Caco-2 (cell line): Measurements from ENCODE around the gene GNAS-AS1. TPM values are rescaled to one million over a fixed set of nuclear protein-coding genes. Genes with fewer than 3 reads are reported as not detected.

Experiments used
- BruUV-seq: library from RNA; stranded (reverse); fragments of 400-500 nt; replicated peaks from 2 replicates; lab custom pipeline; 2021; lab: Mats Ljungman, UMichigan
- CTCF ChIA-PET: fragments of 300-600 bp; sonication (Branson Sonifier 250); formaldehyde crosslinking; loops from one replicate; lab custom pipeline; 2022; ENCODE audit warnings: antibody characterized with exemption; lab: Charles Lee
- POLR2A ChIA-PET: fragments of 300-600 bp; sonication (Branson Sonifier 250); formaldehyde crosslinking; loops from one replicate; lab custom pipeline; 2022; ENCODE audit warnings: antibody characterized with exemption; lab: Charles Lee
- DNase-seq, 2 experiments: peaks; one replicate each; pipeline versions ENCODE4 v3.0.0 to v3.0.0-alpha.2; 2020 to 2022
- H3K27me3 ChIP-seq: replicated peaks from 2 replicates; pipeline ENCODE4 v1.6.0; 2011; ENCODE audit warnings: low read length; ENCODE audit not compliant: control insufficient read depth, insufficient read depth
- H3K36me3 ChIP-seq: 2 replicates; pipeline ENCODE4 v1.5.1; 2011; ENCODE audit warnings: low read length; ENCODE audit not compliant: control insufficient read depth, insufficient read depth
- H3K4me1 ChIP-seq: fragments of 250-450 bp; sonication (Bioruptor Pico); 2 replicates; pipeline ENCODE4 v1.5.1; 2020; ENCODE audit warnings: mild to moderate bottlenecking
- H3K4me3 ChIP-seq: 2 replicates; pipeline ENCODE4 v1.5.1; 2011; ENCODE audit warnings: low read depth, mild to moderate bottlenecking, control low read depth, low read length
- H3K9me3 ChIP-seq: fragments of 250-450 bp; sonication (Bioruptor Pico); 2 replicates; pipeline ENCODE4 v1.5.1; 2020; ENCODE audit warnings: mild to moderate bottlenecking, moderate library complexity
- H3K27ac Mint-ChIP-seq: one replicate; pipeline ENCODE4 v1.8.0; 2022; ENCODE audit warnings: mixed read lengths; ENCODE audit not compliant: unreplicated experiment
- H3K27me3 Mint-ChIP-seq: one replicate; pipeline ENCODE4 v1.8.0; 2022; ENCODE audit warnings: mixed read lengths; ENCODE audit not compliant: insufficient read depth, unreplicated experiment
- H3K36me3 Mint-ChIP-seq: one replicate; pipeline ENCODE4 v1.8.0; 2022; ENCODE audit warnings: mild to moderate bottlenecking, mixed read lengths; ENCODE audit not compliant: insufficient read depth, unreplicated experiment
- H3K4me1 Mint-ChIP-seq: one replicate; pipeline ENCODE4 v1.8.0; 2022; ENCODE audit warnings: low read depth, mixed read lengths; ENCODE audit not compliant: unreplicated experiment
- H3K4me3 Mint-ChIP-seq: one replicate; pipeline ENCODE4 v1.8.0; 2022; ENCODE audit warnings: mild to moderate bottlenecking, moderate library complexity, mixed read lengths; ENCODE audit not compliant: unreplicated experiment
- H3K9me3 Mint-ChIP-seq: one replicate; pipeline ENCODE4 v1.8.0; 2022; ENCODE audit warnings: mixed read lengths; ENCODE audit not compliant: unreplicated experiment
- CTCF ChIP-seq, 2 experiments: fragments of 200-600 bp in 1 of 2; IDR thresholded peaks; 1 replicate in 1 of 2; 2 replicates in 1 of 2; pipeline versions ENCODE4 v1.5.1 to v1.8.0; 2011 to 2022; ENCODE audit warnings: antibody characterized with exemption in 1 of 2, control low read depth in 1 of 2, inconsistent platforms in 1 of 2, low read depth in 1 of 2, low read length in 1 of 2, mild to moderate bottlenecking in 1 of 2, moderate library complexity in 1 of 2; ENCODE audit not compliant: insufficient read depth in 1 of 2, severe bottlenecking in 1 of 2, unreplicated experiment in 1 of 2
- intact Hi-C: fragments of 100-400 bp; cut with micrococcal nuclease; formaldehyde crosslinking; loops from one replicate; pipeline ENCODE4 v1.10.0; 2022; ENCODE audit not compliant: unreplicated experiment
- total RNA-seq: library from RNA; stranded (reverse); gene quantifications from 2 replicates; pipeline ENCODE4 v1.2.3, GENCODE V29; 2022

The GNAS-AS1 gene
- total RNA-seq, 1 experiment from 2014 or later: 5.1 TPM

- TF ChIP-seq CTCF (IDR thresholded peaks at IDR 0.05; ENCODE audit: insufficient read depth in 1 of 2, low read depth in 1 of 2, low read length in 1 of 2, severe bottlenecking in 1 of 2, unreplicated experiment in 1 of 2): no peak
- Mint-ChIP-seq H3K36me3 (no peaks in the 10 kb centered on the region), H3K9me3 (no peaks in the 10 kb centered on the region), H3K4me1 (no peaks in the 10 kb centered on the region), H3K27ac (no peak overlapping the region), H3K27me3 (peaks cover 10% of the 10 kb centered on the region), H3K4me3 (no peak overlapping the region)
- Histone ChIP-seq H3K9me3 (peaks cover 21% of the 10 kb centered on the region), H3K4me3 (no peak overlapping the region), H3K36me3 (no peaks in the 10 kb centered on the region), H3K4me1 (peaks cover 8% of the 10 kb centered on the region), H3K27me3 (no peaks in the 10 kb centered on the region)
- BruUV-seq: no TSS peak
- CTCF ChIA-PET: no interaction called here
- POLR2A ChIA-PET: no interaction called here
- no peak for DNase-seq
- intact Hi-C loops: no loop called here
Measured at GRCh38 chr20:58819921-58820320, 30.8 kb downstream of the GNAS-AS1 start.

DNA sequence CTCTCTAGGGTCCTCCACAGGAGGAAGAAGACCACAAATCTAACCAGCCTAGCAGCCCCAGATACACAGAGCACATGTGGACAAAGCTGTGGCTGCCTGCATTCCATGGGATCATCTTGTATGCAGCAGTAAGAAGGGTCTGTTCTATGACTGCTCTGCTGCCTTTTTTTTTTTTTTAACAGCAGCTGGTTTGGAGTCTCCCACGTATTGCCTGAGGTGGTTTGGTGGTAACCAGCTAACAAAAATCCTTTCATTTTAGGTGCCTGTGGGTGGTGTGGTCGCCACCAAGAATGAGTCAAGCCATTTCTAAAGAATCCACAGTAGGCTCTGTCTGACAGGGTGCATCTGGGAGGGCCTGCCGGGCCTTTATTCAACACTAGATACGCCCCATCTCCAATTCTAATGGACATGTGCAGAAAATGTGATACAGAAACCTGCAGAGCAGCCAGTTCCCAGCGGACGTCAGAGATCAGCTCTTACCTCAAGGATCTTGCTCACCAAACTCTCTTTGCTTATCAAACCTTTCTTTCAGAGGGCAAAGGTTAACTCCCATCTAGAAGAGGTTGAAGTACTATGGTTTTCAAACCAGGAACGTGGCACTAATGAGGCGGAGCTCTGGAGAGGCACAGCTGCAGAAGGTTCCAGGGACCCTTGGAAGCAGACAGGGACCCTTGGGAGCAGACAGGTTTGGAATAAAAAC is 32.0 kb downstream of the GNAS-AS1 start:
- TF ChIP-seq CTCF (IDR thresholded peaks at IDR 0.05; ENCODE audit: insufficient read depth in 1 of 2, low read depth in 1 of 2, low read length in 1 of 2, severe bottlenecking in 1 of 2, unreplicated experiment in 1 of 2): no peak
- peaks cover 8% of the 10 kb centered on the region for H3K4me1 ChIP-seq
- no peaks in the 10 kb centered on the region; the same call in 1 of the 2 replicates for H3K27me3 ChIP-seq
- Mint-ChIP-seq H3K9me3 (no peaks in the 10 kb centered on the region), H3K27ac (no peak overlapping the region), H3K4me3 (no peak overlapping the region), H3K4me1 (no peaks in the 10 kb centered on the region), H3K36me3 (no peaks in the 10 kb centered on the region), H3K27me3 (peaks cover 8% of the 10 kb centered on the region)
- H3K36me3 ChIP-seq: no peaks in the 10 kb centered on the region
- intact Hi-C loops: no loop called here
- DNase-seq: no peak
- H3K9me3 ChIP-seq: peaks cover 21% of the 10 kb centered on the region
- ChIA-PET CTCF (interaction anchor here (0.6 to 1.2 kb wide), 4 partner anchors 18 to 1076 kb away, joined by 3 to 6 read pairs (median 4); no protein-coding TSS in a partner anchor), POLR2A (no interaction called here)
- no TSS peak for BruUV-seq
- H3K4me3 ChIP-seq: no peak overlapping the region

DNA sequence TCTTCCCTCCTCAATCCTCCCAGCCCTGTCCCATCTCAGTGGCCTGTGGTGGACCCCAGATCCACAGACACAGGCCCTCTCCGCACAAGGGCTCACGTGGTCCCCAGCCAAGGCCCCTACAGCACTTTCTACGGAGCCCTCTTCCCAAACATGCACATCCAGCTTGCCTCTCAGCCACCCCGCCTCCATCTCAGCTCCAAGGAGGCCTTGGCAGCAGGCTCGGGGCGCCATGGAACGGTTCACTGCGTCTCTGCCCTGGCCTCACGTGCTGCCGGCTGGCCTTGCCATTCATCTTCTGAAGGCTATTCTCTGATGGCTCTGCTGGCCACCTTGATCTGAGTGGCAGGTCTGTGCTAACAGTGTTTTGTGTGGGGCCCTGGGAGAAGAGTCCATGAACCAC is 33.0 kb downstream of the GNAS-AS1 start:
- Histone ChIP-seq H3K4me1 (peaks cover 8% of the 10 kb centered on the region), H3K27me3 (no peaks in the 10 kb centered on the region; the same call in 1 of the 2 replicates), H3K4me3 (no peak overlapping the region), H3K9me3 (peaks cover 21% of the 10 kb centered on the region), H3K36me3 (no peaks in the 10 kb centered on the region)
- intact Hi-C loops: no loop called here
- CTCF ChIA-PET: interaction anchor here (1.2 kb wide), 1 partner anchor 19 kb away, joined by 3 read pairs; no protein-coding TSS in a partner anchor
- Mint-ChIP-seq H3K27ac (no peak overlapping the region), H3K4me3 (no peak overlapping the region), H3K36me3 (no peaks in the 10 kb centered on the region), H3K4me1 (no peaks in the 10 kb centered on the region), H3K27me3 (peaks cover 14% of the 10 kb centered on the region), H3K9me3 (no peaks in the 10 kb centered on the region)
- TF ChIP-seq CTCF (IDR thresholded peaks at IDR 0.05; ENCODE audit: insufficient read depth in 1 of 2, low read depth in 1 of 2, low read length in 1 of 2, severe bottlenecking in 1 of 2, unreplicated experiment in 1 of 2): no peak
- no TSS peak for BruUV-seq
- POLR2A ChIA-PET: no interaction called here
- no peak for DNase-seq
